WTC11 (cell line): ENCODE data around the gene DKC1. TPM values are rescaled to one million over a fixed set of nuclear protein-coding genes. Genes with fewer than 3 reads are reported as not detected.

Source experiments
- ATAC-seq: fragments of 200-7000 bp; cut with Tn5 transposase; 2 replicates; pipeline ENCODE4 v1.10.0; 2021; ENCODE audit warnings: mild to moderate bottlenecking, moderate library complexity
- CTCF ChIA-PET: fragments of 300-600 bp; sonication (Branson Sonifier 250); formaldehyde crosslinking; loops from one replicate; lab custom pipeline; 2021; ENCODE audit warnings: antibody characterized with exemption; lab: Charles Lee
- POLR2A ChIA-PET: fragments of 350-600 bp; sonication (Branson Sonifier 250); formaldehyde crosslinking; loops from one replicate; lab custom pipeline; 2021; ENCODE audit warnings: antibody characterized with exemption; lab: Charles Lee
- DNase-seq: peaks from one replicate; pipeline ENCODE4 v3.0.0; 2021; ENCODE audit warnings: low spot score
- H3K27ac Mint-ChIP-seq: 2 replicates; pipeline ENCODE4 v1.8.0; 2021; ENCODE audit warnings: mixed read lengths
- H3K27me3 Mint-ChIP-seq: 2 replicates; pipeline ENCODE4 v1.8.0; 2021; ENCODE audit warnings: low read depth, mild to moderate bottlenecking, moderate library complexity, mixed read lengths
- H3K36me3 Mint-ChIP-seq: 2 replicates; pipeline ENCODE4 v1.8.0; 2021; ENCODE audit warnings: mixed read lengths
- H3K4me1 Mint-ChIP-seq: 2 replicates; pipeline ENCODE4 v1.8.0; 2022; ENCODE audit warnings: mixed read lengths
- H3K4me3 Mint-ChIP-seq: 2 replicates; pipeline ENCODE4 v1.8.0; 2021; ENCODE audit warnings: mild to moderate bottlenecking, moderate library complexity, mixed read lengths
- H3K9me3 Mint-ChIP-seq: 2 replicates; pipeline ENCODE4 v1.8.0; 2021; ENCODE audit warnings: mixed read lengths
- CREM ChIP-seq: sonication (generic); formaldehyde crosslinking; IDR thresholded peaks from 2 replicates; pipeline ENCODE4 v1.8.1; 2022; ENCODE audit warnings: mild to moderate bottlenecking, missing genetic modification reagents, moderate library complexity
- ELF4 ChIP-seq: sonication (generic); formaldehyde crosslinking; IDR thresholded peaks from 2 replicates; pipeline ENCODE4 v1.8.1; 2022; ENCODE audit warnings: low read depth, mild to moderate bottlenecking, moderate library complexity, missing genetic modification reagents
- FOXJ3 ChIP-seq: sonication (generic); formaldehyde crosslinking; IDR thresholded peaks from 2 replicates; pipeline ENCODE4 v1.9.0; 2021; ENCODE audit warnings: missing genetic modification reagents, mild to moderate bottlenecking, borderline replicate concordance
- GABPB1 ChIP-seq: sonication (generic); formaldehyde crosslinking; IDR thresholded peaks from 2 replicates; pipeline ENCODE4 v1.8.1; 2023; ENCODE audit warnings: mild to moderate bottlenecking, missing genetic modification reagents
- HMGA2 ChIP-seq: fragments of 250-450 bp; sonication (Bioruptor Pico); IDR thresholded peaks from 2 replicates; pipeline ENCODE4 v1.4.0; 2021; ENCODE audit warnings: mild to moderate bottlenecking, moderate library complexity
- KAT7 ChIP-seq: sonication (generic); formaldehyde crosslinking; IDR thresholded peaks from 2 replicates; pipeline ENCODE4 v1.8.1; 2023; ENCODE audit warnings: missing genetic modification reagents, mild to moderate bottlenecking, borderline replicate concordance
- NFATC4 ChIP-seq: fragments of 250-450 bp; sonication (Bioruptor Pico); IDR thresholded peaks from 2 replicates; pipeline ENCODE4 v1.9.0; 2021; ENCODE audit warnings: mild to moderate bottlenecking
- NFE2L1 ChIP-seq: sonication (generic); formaldehyde crosslinking; IDR thresholded peaks from 2 replicates; pipeline ENCODE4 v1.8.1; 2023; ENCODE audit warnings: missing genetic modification reagents
- NFYB ChIP-seq: sonication (generic); formaldehyde crosslinking; conservative IDR thresholded peaks from 2 replicates; pipeline ENCODE4 v1.8.0; 2022; ENCODE audit warnings: low read depth, missing genetic modification reagents
- NR3C1 ChIP-seq: sonication (generic); formaldehyde crosslinking; conservative IDR thresholded peaks from 2 replicates; pipeline ENCODE4 v1.8.1; 2023; ENCODE audit warnings: low read depth, mild to moderate bottlenecking, missing genetic modification reagents
- TCF7 ChIP-seq: sonication (generic); formaldehyde crosslinking; IDR thresholded peaks from 2 replicates; pipeline ENCODE4 v1.8.0; 2022; ENCODE audit warnings: mild to moderate bottlenecking, low read depth, missing genetic modification reagents, moderate library complexity
- total RNA-seq: library from RNA; stranded (reverse); gene quantifications from 3 replicates; pipeline ENCODE4 v1.2.3, GENCODE V29; 2021
- TF ChIP-seq, protein P1 (sequence below): sonication (generic); formaldehyde crosslinking; IDR thresholded peaks from 2 replicates; pipeline ENCODE4 v1.8.0; 2023; ENCODE audit warnings: missing genetic modification reagents, mild to moderate bottlenecking, borderline replicate concordance
- TF ChIP-seq, protein P2 (sequence below): fragments of 250-450 bp; sonication (Bioruptor Pico); IDR thresholded peaks from 2 replicates; pipeline ENCODE4 v1.8.0; 2021; ENCODE audit warnings: mild to moderate bottlenecking
- TF ChIP-seq, protein P3 (sequence below): sonication (generic); formaldehyde crosslinking; IDR thresholded peaks from 2 replicates; pipeline ENCODE4 v1.8.0; 2022; ENCODE audit warnings: mild to moderate bottlenecking, missing genetic modification reagents
- TF ChIP-seq, protein P4 (sequence below): sonication (generic); formaldehyde crosslinking; IDR thresholded peaks from 2 replicates; pipeline ENCODE4 v1.8.1; 2023; ENCODE audit warnings: mild to moderate bottlenecking, missing genetic modification reagents, borderline replicate concordance
- TF ChIP-seq, protein P5 (sequence below): fragments of 250-450 bp; sonication (Bioruptor Pico); IDR thresholded peaks from 2 replicates; pipeline ENCODE4 v1.9.0; 2021; ENCODE audit warnings: mild to moderate bottlenecking, borderline replicate concordance

The DKC1 gene
- total RNA-seq, 1 experiment from 2014 or later: 123 TPM

DNA sequence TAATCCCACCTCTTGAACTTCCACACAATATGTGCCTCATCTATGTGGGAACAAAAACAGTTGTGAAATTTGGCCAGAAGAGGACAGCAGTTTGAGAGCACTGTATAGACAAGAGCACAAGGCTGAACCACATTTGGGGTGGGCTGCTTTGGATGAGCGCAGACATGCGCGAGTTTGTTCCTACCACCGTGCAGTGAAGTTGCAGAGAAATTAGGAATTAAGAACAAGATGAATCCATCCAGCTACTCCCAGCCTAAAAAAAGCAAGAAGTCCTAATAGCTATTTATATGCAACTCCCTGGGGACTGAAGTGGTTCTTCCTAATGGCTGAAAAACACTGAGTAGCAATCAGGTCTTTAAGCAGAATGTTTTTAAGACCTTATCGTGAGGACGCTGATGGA is 12.8 kb upstream of the DKC1 start (continued):
- TF ChIP-seq, protein P1, sequence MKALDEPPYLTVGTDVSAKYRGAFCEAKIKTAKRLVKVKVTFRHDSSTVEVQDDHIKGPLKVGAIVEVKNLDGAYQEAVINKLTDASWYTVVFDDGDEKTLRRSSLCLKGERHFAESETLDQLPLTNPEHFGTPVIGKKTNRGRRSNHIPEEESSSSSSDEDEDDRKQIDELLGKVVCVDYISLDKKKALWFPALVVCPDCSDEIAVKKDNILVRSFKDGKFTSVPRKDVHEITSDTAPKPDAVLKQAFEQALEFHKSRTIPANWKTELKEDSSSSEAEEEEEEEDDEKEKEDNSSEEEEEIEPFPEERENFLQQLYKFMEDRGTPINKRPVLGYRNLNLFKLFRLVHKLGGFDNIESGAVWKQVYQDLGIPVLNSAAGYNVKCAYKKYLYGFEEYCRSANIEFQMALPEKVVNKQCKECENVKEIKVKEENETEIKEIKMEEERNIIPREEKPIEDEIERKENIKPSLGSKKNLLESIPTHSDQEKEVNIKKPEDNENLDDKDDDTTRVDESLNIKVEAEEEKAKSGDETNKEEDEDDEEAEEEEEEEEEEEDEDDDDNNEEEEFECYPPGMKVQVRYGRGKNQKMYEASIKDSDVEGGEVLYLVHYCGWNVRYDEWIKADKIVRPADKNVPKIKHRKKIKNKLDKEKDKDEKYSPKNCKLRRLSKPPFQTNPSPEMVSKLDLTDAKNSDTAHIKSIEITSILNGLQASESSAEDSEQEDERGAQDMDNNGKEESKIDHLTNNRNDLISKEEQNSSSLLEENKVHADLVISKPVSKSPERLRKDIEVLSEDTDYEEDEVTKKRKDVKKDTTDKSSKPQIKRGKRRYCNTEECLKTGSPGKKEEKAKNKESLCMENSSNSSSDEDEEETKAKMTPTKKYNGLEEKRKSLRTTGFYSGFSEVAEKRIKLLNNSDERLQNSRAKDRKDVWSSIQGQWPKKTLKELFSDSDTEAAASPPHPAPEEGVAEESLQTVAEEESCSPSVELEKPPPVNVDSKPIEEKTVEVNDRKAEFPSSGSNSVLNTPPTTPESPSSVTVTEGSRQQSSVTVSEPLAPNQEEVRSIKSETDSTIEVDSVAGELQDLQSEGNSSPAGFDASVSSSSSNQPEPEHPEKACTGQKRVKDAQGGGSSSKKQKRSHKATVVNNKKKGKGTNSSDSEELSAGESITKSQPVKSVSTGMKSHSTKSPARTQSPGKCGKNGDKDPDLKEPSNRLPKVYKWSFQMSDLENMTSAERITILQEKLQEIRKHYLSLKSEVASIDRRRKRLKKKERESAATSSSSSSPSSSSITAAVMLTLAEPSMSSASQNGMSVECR (CRISPR knock-in tag): no peak
- TF ChIP-seq, protein P2, sequence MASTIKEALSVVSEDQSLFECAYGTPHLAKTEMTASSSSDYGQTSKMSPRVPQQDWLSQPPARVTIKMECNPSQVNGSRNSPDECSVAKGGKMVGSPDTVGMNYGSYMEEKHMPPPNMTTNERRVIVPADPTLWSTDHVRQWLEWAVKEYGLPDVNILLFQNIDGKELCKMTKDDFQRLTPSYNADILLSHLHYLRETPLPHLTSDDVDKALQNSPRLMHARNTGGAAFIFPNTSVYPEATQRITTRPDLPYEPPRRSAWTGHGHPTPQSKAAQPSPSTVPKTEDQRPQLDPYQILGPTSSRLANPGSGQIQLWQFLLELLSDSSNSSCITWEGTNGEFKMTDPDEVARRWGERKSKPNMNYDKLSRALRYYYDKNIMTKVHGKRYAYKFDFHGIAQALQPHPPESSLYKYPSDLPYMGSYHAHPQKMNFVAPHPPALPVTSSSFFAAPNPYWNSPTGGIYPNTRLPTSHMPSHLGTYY (CRISPR knock-in tag): no peak
- no peak for TF ChIP-seq GABPB1 (CRISPR knock-in tag)
- TF ChIP-seq FOXJ3 (CRISPR knock-in tag): no peak
- TF ChIP-seq NFE2L1 (CRISPR knock-in tag): no peak
- TF ChIP-seq NFATC4 (CRISPR knock-in tag): no peak
- TF ChIP-seq, all 79 proteins: peak for 0

DNA sequence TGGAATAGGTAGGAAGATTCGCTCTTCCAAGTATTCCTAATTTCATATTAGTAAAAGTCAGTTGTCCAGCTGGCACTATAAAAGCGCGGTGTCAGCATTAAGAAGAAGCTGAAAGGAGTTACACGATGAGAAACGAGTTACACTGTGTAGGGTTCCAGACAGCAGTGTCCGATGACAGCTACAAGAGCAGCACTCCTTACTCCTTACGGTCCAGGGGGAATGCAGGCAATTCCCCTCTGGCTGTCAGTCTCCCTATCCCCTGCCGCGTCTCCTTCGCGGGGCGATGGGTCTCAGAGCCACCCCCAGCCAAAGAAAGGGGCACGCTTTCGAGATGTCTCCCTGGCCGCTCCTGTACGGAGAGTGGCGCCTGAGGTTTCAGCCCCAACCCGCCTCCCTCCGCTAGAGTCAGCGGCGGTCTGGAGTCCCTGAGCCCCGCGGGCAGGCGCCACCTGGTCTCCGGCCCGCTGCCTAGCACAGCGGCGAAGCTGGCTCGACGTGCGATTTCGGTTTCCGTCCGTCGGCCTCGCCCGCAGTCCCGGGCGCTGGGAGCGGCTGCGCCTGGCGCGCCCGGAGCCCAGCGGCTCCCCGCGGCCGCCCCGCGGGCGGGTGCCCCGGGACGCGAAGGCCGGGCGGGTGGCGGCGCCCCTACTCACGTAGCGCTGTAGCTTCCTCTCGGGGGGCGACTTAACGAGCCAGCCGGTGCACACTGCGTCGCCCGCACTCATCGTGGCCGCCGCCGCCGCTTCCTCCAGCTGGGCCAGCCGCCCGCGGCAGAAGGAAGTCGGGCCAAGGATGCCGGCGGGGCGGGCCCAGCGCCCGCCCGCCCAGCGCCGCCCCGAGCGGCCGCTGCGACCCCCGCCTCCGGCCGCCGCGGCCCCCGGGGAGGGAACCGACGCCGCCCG is 12.1 kb upstream of the DKC1 start, which contains the start of gene GAB3:
TSS of gene GAB3 (minus strand) at position 777 of the 902 bp plus-strand sequence. CDS start at position 725, 52 bp downstream.
- peaks cover 9% of the 10 kb centered on the region for H3K4me1 Mint-ChIP-seq
- POLR2A ChIA-PET: no interaction called here
- peaks cover 54% of the 10 kb centered on the region for H3K27me3 Mint-ChIP-seq
- TF ChIP-seq, protein P3, sequence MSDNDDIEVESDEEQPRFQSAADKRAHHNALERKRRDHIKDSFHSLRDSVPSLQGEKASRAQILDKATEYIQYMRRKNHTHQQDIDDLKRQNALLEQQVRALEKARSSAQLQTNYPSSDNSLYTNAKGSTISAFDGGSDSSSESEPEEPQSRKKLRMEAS (CRISPR knock-in tag): no peak
- TF ChIP-seq, protein P2 (CRISPR knock-in tag): no peak
- TF ChIP-seq NR3C1 (no peak), ELF4 (no peak), NFATC4 (CRISPR knock-in tag) (no peak), HMGA2 (CRISPR knock-in tag) (no peak), CREM (CRISPR knock-in tag) (no peak), NFYB (CRISPR knock-in tag) (no peak), TCF7 (no peak), KAT7 (no peak)
- TF ChIP-seq, protein P4, sequence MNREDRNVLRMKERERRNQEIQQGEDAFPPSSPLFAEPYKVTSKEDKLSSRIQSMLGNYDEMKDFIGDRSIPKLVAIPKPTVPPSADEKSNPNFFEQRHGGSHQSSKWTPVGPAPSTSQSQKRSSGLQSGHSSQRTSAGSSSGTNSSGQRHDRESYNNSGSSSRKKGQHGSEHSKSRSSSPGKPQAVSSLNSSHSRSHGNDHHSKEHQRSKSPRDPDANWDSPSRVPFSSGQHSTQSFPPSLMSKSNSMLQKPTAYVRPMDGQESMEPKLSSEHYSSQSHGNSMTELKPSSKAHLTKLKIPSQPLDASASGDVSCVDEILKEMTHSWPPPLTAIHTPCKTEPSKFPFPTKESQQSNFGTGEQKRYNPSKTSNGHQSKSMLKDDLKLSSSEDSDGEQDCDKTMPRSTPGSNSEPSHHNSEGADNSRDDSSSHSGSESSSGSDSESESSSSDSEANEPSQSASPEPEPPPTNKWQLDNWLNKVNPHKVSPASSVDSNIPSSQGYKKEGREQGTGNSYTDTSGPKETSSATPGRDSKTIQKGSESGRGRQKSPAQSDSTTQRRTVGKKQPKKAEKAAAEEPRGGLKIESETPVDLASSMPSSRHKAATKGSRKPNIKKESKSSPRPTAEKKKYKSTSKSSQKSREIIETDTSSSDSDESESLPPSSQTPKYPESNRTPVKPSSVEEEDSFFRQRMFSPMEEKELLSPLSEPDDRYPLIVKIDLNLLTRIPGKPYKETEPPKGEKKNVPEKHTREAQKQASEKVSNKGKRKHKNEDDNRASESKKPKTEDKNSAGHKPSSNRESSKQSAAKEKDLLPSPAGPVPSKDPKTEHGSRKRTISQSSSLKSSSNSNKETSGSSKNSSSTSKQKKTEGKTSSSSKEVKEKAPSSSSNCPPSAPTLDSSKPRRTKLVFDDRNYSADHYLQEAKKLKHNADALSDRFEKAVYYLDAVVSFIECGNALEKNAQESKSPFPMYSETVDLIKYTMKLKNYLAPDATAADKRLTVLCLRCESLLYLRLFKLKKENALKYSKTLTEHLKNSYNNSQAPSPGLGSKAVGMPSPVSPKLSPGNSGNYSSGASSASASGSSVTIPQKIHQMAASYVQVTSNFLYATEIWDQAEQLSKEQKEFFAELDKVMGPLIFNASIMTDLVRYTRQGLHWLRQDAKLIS: no peak
- TF ChIP-seq, protein P5, sequence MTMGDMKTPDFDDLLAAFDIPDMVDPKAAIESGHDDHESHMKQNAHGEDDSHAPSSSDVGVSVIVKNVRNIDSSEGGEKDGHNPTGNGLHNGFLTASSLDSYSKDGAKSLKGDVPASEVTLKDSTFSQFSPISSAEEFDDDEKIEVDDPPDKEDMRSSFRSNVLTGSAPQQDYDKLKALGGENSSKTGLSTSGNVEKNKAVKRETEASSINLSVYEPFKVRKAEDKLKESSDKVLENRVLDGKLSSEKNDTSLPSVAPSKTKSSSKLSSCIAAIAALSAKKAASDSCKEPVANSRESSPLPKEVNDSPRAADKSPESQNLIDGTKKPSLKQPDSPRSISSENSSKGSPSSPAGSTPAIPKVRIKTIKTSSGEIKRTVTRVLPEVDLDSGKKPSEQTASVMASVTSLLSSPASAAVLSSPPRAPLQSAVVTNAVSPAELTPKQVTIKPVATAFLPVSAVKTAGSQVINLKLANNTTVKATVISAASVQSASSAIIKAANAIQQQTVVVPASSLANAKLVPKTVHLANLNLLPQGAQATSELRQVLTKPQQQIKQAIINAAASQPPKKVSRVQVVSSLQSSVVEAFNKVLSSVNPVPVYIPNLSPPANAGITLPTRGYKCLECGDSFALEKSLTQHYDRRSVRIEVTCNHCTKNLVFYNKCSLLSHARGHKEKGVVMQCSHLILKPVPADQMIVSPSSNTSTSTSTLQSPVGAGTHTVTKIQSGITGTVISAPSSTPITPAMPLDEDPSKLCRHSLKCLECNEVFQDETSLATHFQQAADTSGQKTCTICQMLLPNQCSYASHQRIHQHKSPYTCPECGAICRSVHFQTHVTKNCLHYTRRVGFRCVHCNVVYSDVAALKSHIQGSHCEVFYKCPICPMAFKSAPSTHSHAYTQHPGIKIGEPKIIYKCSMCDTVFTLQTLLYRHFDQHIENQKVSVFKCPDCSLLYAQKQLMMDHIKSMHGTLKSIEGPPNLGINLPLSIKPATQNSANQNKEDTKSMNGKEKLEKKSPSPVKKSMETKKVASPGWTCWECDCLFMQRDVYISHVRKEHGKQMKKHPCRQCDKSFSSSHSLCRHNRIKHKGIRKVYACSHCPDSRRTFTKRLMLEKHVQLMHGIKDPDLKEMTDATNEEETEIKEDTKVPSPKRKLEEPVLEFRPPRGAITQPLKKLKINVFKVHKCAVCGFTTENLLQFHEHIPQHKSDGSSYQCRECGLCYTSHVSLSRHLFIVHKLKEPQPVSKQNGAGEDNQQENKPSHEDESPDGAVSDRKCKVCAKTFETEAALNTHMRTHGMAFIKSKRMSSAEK (CRISPR knock-in tag): no peak
- ATAC-seq (peak; percentile 80), DNase-seq (peak; percentile 41)
- CTCF ChIA-PET: no interaction called here
- H3K36me3 Mint-ChIP-seq: no peaks in the 10 kb centered on the region
- H3K9me3 Mint-ChIP-seq: no peaks in the 10 kb centered on the region
- no peak within 1 kb of the TSS for H3K27ac Mint-ChIP-seq
- H3K4me3 Mint-ChIP-seq: peak within 1 kb of the TSS; percentile 57
